ENCODE data around the gene SCYL2. TPM values are rescaled to one million over a fixed set of nuclear protein-coding genes. Genes with fewer than 3 reads are reported as not detected.
"Not testable (repeated sequence)": the region's sequence is repeated elsewhere in the genome, so short reads cannot be mapped to it uniquely, and the experiment has no call there.

The SCYL2 gene
- total RNA-seq, 4 donors from 2014 or later: 47.5 to 73.4 (median 52.6) TPM

DNA sequence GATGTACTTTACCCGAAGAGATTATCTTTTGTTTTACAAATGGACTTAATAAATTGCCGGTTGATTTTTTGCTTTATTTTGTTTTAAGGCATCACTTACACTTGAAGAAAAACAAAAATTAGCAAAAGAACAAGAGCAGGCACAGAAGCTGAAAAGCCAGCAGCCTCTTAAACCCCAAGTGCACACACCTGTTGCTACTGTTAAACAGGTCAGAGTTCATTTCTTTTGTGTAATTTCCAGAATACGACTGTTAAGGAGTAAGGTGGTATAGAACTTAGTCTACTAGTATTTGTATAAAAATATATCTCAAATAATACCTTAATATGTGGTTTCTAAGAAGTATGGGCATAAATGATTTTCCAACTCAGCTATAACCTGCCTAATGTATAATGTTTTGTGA lies 70.3 kb downstream of the SCYL2 start:
- Histone ChIP-seq H3K4me1 (no peaks in the 10 kb centered on the region), H3K4me3 (no peak overlapping the region), H3K36me3 (peaks cover 0 to 60% (median 0%) of the 10 kb centered on the region in 3 donors), H3K27ac (no peak overlapping the region), H3K9me3 (no peaks in the 10 kb centered on the region), H3K27me3 (no peaks in the 10 kb centered on the region)
- TF ChIP-seq, protein P1, sequence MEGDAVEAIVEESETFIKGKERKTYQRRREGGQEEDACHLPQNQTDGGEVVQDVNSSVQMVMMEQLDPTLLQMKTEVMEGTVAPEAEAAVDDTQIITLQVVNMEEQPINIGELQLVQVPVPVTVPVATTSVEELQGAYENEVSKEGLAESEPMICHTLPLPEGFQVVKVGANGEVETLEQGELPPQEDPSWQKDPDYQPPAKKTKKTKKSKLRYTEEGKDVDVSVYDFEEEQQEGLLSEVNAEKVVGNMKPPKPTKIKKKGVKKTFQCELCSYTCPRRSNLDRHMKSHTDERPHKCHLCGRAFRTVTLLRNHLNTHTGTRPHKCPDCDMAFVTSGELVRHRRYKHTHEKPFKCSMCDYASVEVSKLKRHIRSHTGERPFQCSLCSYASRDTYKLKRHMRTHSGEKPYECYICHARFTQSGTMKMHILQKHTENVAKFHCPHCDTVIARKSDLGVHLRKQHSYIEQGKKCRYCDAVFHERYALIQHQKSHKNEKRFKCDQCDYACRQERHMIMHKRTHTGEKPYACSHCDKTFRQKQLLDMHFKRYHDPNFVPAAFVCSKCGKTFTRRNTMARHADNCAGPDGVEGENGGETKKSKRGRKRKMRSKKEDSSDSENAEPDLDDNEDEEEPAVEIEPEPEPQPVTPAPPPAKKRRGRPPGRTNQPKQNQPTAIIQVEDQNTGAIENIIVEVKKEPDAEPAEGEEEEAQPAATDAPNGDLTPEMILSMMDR (IDR thresholded peaks at IDR 0.05): no peak
- TF ChIP-seq POLR2A (IDR thresholded peaks at IDR 0.05): no peak
- no peak for DNase-seq

DNA sequence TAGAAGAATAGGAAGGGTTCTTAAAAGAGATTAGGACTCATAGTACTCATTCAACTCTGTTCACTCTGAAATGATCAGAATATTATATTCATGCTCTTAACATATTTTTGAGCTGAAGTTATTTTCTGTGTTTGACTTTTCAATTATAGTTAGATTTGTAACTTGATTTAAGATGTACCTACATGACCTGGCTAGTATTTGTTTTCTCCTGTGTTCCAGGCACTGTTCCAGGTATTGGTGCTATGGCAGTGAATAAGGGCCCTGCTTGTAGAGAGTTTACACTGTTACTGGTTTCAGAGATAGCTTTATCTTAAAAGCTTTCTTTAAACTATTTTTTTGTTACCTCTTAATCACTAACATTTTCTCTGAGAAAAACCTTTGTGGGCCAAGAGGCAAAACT lies 70.8 kb downstream of the SCYL2 start:
- H3K36me3 ChIP-seq: peaks cover 0 to 59% (median 0%) of the 10 kb centered on the region in 3 donors
- H3K4me1 ChIP-seq: no peaks in the 10 kb centered on the region
- no peak overlapping the region for H3K27ac ChIP-seq
- TF ChIP-seq, protein P1 (IDR thresholded peaks at IDR 0.05): no peak
- no peak for TF ChIP-seq POLR2A (IDR thresholded peaks at IDR 0.05)
- H3K27me3 ChIP-seq: no peaks in the 10 kb centered on the region
- H3K9me3 ChIP-seq: no peaks in the 10 kb centered on the region
- no peak for DNase-seq
- no peak overlapping the region for H3K4me3 ChIP-seq

DNA sequence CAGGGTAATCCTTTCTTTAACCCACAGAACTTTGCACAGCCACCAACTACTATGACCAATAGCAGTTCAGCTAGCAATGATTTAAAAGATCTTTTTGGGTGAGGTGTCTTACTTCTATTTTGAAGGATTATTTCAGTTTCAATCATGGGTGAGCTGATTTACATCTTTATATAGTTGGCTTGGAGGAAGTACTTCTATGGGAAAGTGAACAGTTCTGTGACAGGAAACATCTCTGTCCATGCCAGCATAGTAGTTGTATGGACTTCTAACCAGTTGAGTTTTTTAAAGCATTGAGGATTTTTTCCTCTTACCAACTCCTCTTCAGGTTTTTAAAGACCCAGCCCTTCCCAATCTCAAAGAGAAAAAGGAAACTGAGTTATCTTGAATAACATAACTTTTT lies 72.1 kb downstream of the SCYL2 start:
- H3K4me1 ChIP-seq: no peaks in the 10 kb centered on the region
- no peaks in the 10 kb centered on the region for H3K27me3 ChIP-seq
- H3K36me3 ChIP-seq: peaks cover 0 to 45% (median 0%) of the 10 kb centered on the region in 3 donors
- no peak overlapping the region for H3K27ac ChIP-seq
- no peak for DNase-seq
- H3K4me3 ChIP-seq: no peak overlapping the region
- no peaks in the 10 kb centered on the region for H3K9me3 ChIP-seq
- no peak for TF ChIP-seq POLR2A (IDR thresholded peaks at IDR 0.05)
- TF ChIP-seq, protein P1 (IDR thresholded peaks at IDR 0.05): no peak

DNA sequence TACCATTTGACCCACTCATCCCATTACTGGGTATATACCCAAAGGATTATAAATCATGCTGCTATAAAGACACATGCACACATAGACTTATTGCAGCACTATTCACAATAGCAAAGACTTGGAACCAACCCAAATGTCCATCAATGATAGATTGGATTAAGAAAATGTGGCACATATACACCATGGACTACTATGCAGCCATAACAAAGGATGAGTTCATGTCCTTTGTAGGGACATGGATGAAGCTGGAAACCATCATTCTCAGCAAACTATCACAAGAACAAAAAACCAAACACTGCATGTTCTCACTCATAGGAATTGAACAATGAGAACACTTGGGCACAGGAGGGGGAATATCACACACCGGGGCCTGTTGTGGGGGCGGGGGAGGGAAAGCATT lies 75.9 kb downstream of the SCYL2 start:
- H3K27me3 ChIP-seq, DNase-seq, H3K4me1 ChIP-seq, H3K4me3 ChIP-seq, H3K27ac ChIP-seq, H3K9me3 ChIP-seq: not testable (repeated sequence)
- H3K36me3 ChIP-seq: peaks cover 0 to 23% (median 0%) of the 10 kb centered on the region in 3 donors

DNA sequence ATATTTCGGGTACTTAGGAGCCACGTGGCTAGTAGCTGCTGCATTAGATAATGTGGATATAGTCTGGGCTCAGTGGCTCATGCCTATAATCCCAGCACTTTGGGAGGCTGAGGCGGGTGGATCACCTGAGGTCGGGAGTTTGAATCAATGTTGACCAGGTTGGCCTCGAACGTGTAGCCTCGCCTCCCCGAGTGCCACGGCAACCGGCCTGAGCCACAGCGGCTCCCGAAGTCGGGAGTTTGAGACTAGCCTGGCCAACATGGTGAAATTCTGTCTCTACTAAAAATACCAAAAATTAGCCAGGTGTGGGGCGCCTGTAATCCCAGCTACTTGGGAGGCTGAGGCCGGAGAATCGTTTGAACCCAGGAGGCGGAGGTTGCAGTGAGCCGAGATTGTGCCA lies 77.4 kb downstream of the SCYL2 start:
- not testable (repeated sequence) for H3K4me1 ChIP-seq, H3K4me3 ChIP-seq, H3K36me3 ChIP-seq, H3K27ac ChIP-seq, H3K27me3 ChIP-seq, DNase-seq, H3K9me3 ChIP-seq

DNA sequence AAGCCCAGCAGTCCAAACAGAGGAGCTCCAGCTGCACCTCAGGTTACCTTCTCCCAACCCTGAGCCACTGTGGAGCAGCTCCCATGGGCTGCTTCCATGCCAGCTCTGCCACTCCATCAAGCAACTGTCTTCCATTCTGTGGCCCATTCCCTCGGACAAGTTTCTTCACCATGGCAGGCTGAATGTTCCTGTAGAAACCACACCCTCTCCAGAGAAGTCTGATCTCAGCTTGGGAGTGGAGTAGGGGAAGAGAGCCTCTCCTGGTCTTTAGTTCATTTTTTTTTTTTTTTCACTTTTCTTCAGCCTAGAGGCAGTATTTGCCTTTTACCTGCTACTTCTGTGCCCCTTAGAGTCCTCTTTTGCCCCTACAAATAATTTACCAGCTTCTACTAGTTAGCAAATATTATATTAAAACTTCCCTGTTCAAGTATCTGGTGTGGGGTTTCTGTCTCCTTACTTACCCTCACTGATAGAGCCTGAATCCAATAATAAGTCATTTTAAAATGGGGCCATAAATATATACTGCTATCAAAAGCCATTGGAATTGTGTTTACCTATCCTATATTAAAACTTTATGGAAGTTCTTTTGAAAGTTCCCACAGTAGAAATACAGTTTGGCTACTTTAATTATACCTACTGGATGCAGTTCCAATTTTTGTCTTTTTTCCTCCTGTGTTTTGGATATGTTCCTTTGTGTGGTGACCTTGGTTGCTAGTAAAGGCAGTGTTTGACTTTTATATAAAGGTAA lies 78.2 kb downstream of the SCYL2 start:
- no peaks in the 10 kb centered on the region for H3K4me1 ChIP-seq
- H3K27me3 ChIP-seq: no peaks in the 10 kb centered on the region
- H3K27ac ChIP-seq: no peak overlapping the region
- H3K4me3 ChIP-seq: no peak overlapping the region
- H3K36me3 ChIP-seq: peaks cover 0 to 3% (median 0%) of the 10 kb centered on the region in 3 donors
- H3K9me3 ChIP-seq: no peaks in the 10 kb centered on the region
- TF ChIP-seq, protein P1 (IDR thresholded peaks at IDR 0.05): no peak
- no peak for TF ChIP-seq POLR2A (IDR thresholded peaks at IDR 0.05)
- DNase-seq: no peak

DNA sequence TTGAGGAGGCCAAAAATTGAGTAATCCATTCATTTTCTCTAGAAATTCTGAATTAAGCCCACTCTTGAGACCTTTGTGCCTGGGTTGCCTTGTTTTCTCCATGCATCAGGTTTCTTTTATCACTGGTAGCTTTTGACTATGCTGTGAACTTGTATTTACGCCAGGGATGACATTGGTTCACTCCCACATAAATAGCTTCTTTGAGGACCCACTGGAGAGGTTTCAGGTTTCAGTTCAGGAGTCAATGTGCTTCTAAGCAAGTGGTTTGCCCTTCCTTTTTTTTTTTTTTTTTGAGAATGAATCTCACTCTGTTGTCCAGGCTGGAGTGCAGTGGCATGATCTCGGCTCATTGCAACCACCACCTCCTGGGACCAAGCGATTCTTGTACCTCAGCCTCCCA lies 79.7 kb downstream of the SCYL2 start:
- no peaks in the 10 kb centered on the region for H3K27me3 ChIP-seq
- no peaks in the 10 kb centered on the region for H3K4me1 ChIP-seq
- DNase-seq: no peak
- no peak overlapping the region for H3K4me3 ChIP-seq
- H3K27ac ChIP-seq: no peak overlapping the region
- no peaks in the 10 kb centered on the region for H3K9me3 ChIP-seq
- H3K36me3 ChIP-seq: peaks cover 0 to 3% (median 0%) of the 10 kb centered on the region in 3 donors
- TF ChIP-seq, protein P1 (IDR thresholded peaks at IDR 0.05): no peak
- TF ChIP-seq POLR2A (IDR thresholded peaks at IDR 0.05): no peak
